Measurements from ENCODE around the gene ELMOD3.

GRCh38 chr2:85413592-85414420 lies 59.2 kb downstream of the ELMOD3 start:
- TF ChIP-seq CTCF (conservative IDR thresholded peaks at IDR 0.05) (no peak), ZFX (IDR thresholded peaks at IDR 0.05) (no peak)
